Lower leg skin (tissue), 3 donors: Measurements from ENCODE around the gene RIOK3.

Experiments
- POLR2A ChIP-seq, 2 donors: fragments of 450-650 bp; IDR thresholded peaks; one replicate each; pipeline ENCODE4 v1.6.1; 2016 to 2017; ENCODE audit warnings: antibody characterized with exemption in 2 of 2, mild to moderate bottlenecking in 1 of 2, moderate library complexity in 1 of 2
- TF ChIP-seq, protein P1 (sequence below), 3 donors: fragments of 450-650 bp; IDR thresholded peaks; one replicate each; pipeline ENCODE4 v1.5.1; 2016; ENCODE audit warnings: antibody characterized with exemption in 3 of 3, mild to moderate bottlenecking in 3 of 3, moderate library complexity in 2 of 3

DNA sequence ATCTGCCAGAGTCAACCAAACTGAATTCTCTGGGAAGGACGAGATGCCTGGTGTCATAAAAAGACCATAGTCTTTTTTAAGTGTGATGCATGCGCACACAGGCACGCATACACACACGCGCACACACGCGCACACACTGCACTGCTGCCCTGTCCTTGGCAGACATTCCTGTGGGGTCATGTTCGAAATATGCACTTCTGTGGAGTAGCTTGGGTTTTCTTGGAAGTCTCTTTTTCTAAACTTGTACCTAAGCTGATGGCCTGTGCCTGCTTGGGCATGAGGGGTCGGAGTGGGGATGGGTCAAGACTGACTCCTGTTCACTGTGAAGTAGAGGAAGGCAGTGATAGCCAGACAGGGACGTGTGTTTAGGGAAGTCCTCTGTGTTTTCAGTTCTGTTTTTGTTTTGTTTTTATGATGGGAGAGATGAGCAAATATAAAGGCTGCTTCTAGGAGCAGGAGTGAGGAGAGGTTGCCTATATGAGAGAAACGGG lies 46.2 kb downstream of the RIOK3 start:
- TF ChIP-seq, protein P1, sequence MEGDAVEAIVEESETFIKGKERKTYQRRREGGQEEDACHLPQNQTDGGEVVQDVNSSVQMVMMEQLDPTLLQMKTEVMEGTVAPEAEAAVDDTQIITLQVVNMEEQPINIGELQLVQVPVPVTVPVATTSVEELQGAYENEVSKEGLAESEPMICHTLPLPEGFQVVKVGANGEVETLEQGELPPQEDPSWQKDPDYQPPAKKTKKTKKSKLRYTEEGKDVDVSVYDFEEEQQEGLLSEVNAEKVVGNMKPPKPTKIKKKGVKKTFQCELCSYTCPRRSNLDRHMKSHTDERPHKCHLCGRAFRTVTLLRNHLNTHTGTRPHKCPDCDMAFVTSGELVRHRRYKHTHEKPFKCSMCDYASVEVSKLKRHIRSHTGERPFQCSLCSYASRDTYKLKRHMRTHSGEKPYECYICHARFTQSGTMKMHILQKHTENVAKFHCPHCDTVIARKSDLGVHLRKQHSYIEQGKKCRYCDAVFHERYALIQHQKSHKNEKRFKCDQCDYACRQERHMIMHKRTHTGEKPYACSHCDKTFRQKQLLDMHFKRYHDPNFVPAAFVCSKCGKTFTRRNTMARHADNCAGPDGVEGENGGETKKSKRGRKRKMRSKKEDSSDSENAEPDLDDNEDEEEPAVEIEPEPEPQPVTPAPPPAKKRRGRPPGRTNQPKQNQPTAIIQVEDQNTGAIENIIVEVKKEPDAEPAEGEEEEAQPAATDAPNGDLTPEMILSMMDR (IDR thresholded peaks at IDR 0.05) = no peak
- TF ChIP-seq POLR2A (IDR thresholded peaks at IDR 0.05) = no peak
